GM12878 (cell line): ENCODE data around the gene MANF. TPM values are rescaled to one million over a fixed set of nuclear protein-coding genes. Genes with fewer than 3 reads are reported as not detected.

ENCODE experiments used
- CHD2 ChIP-seq: IDR thresholded peaks from 2 replicates; pipeline ENCODE4 v1.6.1; 2011; ENCODE audit warnings: low read depth, low read length, improper control_type of control experiment, borderline replicate concordance
- CREB1 ChIP-seq: IDR thresholded peaks from 2 replicates; pipeline ENCODE4 v1.6.1; 2012; ENCODE audit warnings: low read depth, mild to moderate bottlenecking, inconsistent platforms
- CREM ChIP-seq: IDR thresholded peaks from 2 replicates; pipeline ENCODE4 v1.6.1; 2014; ENCODE audit warnings: antibody characterized with exemption, low read depth
- CUX1 ChIP-seq: IDR thresholded peaks from 2 replicates; pipeline ENCODE4 v1.6.1; 2012; ENCODE audit warnings: improper control_type of control experiment, low read depth, low read length; ENCODE audit not compliant: insufficient replicate concordance
- DPF2 ChIP-seq: fragments of 450-650 bp; IDR thresholded peaks from 2 replicates; pipeline ENCODE4 v1.6.1; 2017; ENCODE audit warnings: mild to moderate bottlenecking
- FOXM1 ChIP-seq: IDR thresholded peaks from 2 replicates; pipeline ENCODE4 v1.6.1; 2012; ENCODE audit warnings: low read depth, mild to moderate bottlenecking, inconsistent platforms, low read length, moderate library complexity
- GABPA ChIP-seq: IDR thresholded peaks from 2 replicates; pipeline ENCODE4 v1.6.1; 2014; ENCODE audit warnings: antibody characterized with exemption, low read depth, mild to moderate bottlenecking, inconsistent platforms
- KAT2A ChIP-seq: conservative IDR thresholded peaks from 2 replicates; pipeline ENCODE4 v1.6.1; 2011; ENCODE audit warnings: low read depth, low read length; ENCODE audit not compliant: control insufficient read depth
- NFIC ChIP-seq: IDR thresholded peaks from 2 replicates; pipeline ENCODE4 v1.6.1; 2012; ENCODE audit warnings: low read depth, mild to moderate bottlenecking, inconsistent platforms, low read length, moderate library complexity
- PKNOX1 ChIP-seq: fragments of 450-650 bp; IDR thresholded peaks from 2 replicates; pipeline ENCODE4 v1.6.1; 2016; ENCODE audit warnings: mild to moderate bottlenecking
- POU2F2 ChIP-seq: IDR thresholded peaks from 3 replicates; pipeline ENCODE4 v1.6.1; 2011; ENCODE audit warnings: low read depth, mild to moderate bottlenecking, low read length, borderline replicate concordance
- RELA ChIP-seq: fragments of 450-650 bp; IDR thresholded peaks from 2 replicates; pipeline ENCODE4 v1.8.0; 2014; ENCODE audit warnings: borderline replicate concordance; ENCODE audit not compliant: partially characterized antibody
- SP1 ChIP-seq: IDR thresholded peaks from one replicate; pipeline ENCODE4 v1.6.1; 2011; ENCODE audit warnings: low read depth, low read length
- SREBF1 ChIP-seq: IDR thresholded peaks from 2 replicates; pipeline ENCODE4 v1.6.1; 2012; ENCODE audit warnings: mild to moderate bottlenecking, low read length
- SREBF2 ChIP-seq: IDR thresholded peaks from 2 replicates; pipeline ENCODE4 v1.6.1; 2012; ENCODE audit warnings: mild to moderate bottlenecking, low read length
- SUPT20H ChIP-seq: IDR thresholded peaks from 2 replicates; pipeline ENCODE4 v1.6.1; 2011; ENCODE audit warnings: low read depth, mild to moderate bottlenecking, low read length, moderate library complexity, borderline replicate concordance; ENCODE audit not compliant: control insufficient read depth
- TAF1 ChIP-seq: IDR thresholded peaks from 2 replicates; pipeline ENCODE4 v1.6.1; 2011; ENCODE audit warnings: mild to moderate bottlenecking, low read depth, low read length, borderline replicate concordance
- WRNIP1 ChIP-seq: IDR thresholded peaks from 2 replicates; pipeline ENCODE4 v1.6.1; 2011; ENCODE audit warnings: low read depth, low read length, improper control_type of control experiment, borderline replicate concordance
- ZBTB33 ChIP-seq: fragments of 450-650 bp; IDR thresholded peaks from 2 replicates; pipeline ENCODE4 v1.6.1; 2017; ENCODE audit warnings: mild to moderate bottlenecking
- ZSCAN29 ChIP-seq: fragments of 450-650 bp; IDR thresholded peaks from 2 replicates; pipeline ENCODE4 v1.6.1; 2017; ENCODE audit warnings: mild to moderate bottlenecking, moderate library complexity
- polyA plus RNA-seq, 11 experiments: library from polyadenylated mRNA; depleted of rRNA in 4 of 11; unstranded in 6 of 11; stranded (reverse) in 5 of 11; fragments of >200 nt; fragmentation: Nextera tagmentation in 4 of 11; fragmentation: Illumina TruSeq in 1 of 11; extraction: Ambion mirVana in 4 of 11; extraction: Trizol in 1 of 11; gene quantifications; 1 replicate in 1 of 11; 2 replicates in 10 of 11; pipeline versions ENCODE4 v1.2.1 to v1.2.3, GENCODE V29; 2011 to 2016; ENCODE audit warnings: inconsistent platforms in 2 of 11, missing spikeins in 2 of 11, low read depth in 1 of 11
- total RNA-seq, 4 experiments: library from RNA; depleted of rRNA in 3 of 4; stranded (reverse); fragments of >200 nt in 3 of 4; fragmentation: Illumina TruSeq in 1 of 4; extraction: Trizol in 1 of 4; gene quantifications; 2 replicates each; pipeline versions ENCODE4 v1.2.1 to v1.2.3, GENCODE V29; 2013 to 2021
- TF ChIP-seq, protein P1 (sequence below), 3 experiments: IDR thresholded peaks in 2 of 3; conservative IDR thresholded peaks in 1 of 3; 2 replicates each; pipeline ENCODE4 v1.5.1; 2011; ENCODE audit warnings: low read depth in 3 of 3, low read length in 3 of 3, mild to moderate bottlenecking in 3 of 3, control low read depth in 2 of 3, moderate library complexity in 2 of 3, inconsistent platforms in 1 of 3, mixed read lengths in 1 of 3; ENCODE audit not compliant: control insufficient read depth in 2 of 3, insufficient read depth in 1 of 3; ENCODE audit errors: extremely low read depth in 1 of 3

Gene MANF
- total and polyA plus RNA-seq, 10 of the 15 experiments (the other 5 are each of a cell fraction or from before 2014, with no cell fraction given) = 22.0 to 120 (median 82.9) TPM

DNA sequence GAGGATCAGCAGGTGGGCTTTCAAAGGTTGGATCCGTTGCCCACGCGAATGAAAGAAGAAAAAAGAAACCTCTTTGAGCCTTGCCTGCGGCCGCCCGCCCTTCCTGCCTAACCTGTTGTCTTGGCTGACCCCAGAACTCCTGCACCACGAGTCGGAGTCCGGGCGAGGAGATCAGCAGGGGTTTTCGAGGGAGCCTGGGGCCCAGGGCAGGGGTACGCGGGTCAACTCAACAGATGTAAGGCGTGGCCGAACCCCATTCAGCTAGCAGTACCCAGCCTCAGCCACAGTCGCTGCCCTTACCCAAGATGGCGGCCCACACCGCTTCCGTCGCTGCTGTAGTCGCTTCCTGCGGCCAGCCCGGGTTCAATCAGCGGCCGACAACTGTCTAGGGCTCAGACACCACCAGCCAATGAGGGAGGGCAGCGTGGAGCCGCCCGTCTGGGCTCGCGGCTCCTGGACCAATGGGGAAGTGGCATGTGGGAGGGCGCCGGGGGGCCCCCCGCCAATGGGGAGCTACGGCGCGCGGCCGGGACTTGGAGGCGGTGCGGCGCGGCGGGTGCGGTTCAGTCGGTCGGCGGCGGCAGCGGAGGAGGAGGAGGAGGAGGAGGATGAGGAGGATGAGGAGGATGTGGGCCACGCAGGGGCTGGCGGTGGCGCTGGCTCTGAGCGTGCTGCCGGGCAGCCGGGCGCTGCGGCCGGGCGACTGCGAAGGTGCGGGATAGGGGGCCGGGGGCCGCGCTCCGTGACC lies at the start of gene MANF (continued):
- peak; percentile 67 for TF ChIP-seq DPF2
- TF ChIP-seq FOXM1 = no peak
- TF ChIP-seq SREBF1 = no peak
- peak; percentile 96 for TF ChIP-seq CHD2
- TF ChIP-seq CUX1 = no peak
- TF ChIP-seq, protein P1, sequence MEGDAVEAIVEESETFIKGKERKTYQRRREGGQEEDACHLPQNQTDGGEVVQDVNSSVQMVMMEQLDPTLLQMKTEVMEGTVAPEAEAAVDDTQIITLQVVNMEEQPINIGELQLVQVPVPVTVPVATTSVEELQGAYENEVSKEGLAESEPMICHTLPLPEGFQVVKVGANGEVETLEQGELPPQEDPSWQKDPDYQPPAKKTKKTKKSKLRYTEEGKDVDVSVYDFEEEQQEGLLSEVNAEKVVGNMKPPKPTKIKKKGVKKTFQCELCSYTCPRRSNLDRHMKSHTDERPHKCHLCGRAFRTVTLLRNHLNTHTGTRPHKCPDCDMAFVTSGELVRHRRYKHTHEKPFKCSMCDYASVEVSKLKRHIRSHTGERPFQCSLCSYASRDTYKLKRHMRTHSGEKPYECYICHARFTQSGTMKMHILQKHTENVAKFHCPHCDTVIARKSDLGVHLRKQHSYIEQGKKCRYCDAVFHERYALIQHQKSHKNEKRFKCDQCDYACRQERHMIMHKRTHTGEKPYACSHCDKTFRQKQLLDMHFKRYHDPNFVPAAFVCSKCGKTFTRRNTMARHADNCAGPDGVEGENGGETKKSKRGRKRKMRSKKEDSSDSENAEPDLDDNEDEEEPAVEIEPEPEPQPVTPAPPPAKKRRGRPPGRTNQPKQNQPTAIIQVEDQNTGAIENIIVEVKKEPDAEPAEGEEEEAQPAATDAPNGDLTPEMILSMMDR (IDR thresholded peaks at IDR 0.05 in 2 of 3, conservative IDR thresholded peaks at IDR 0.05 in 1 of 3; ENCODE audit: control insufficient read depth in 2 of 3, extremely low read depth in 1 of 3, insufficient read depth in 1 of 3, low read depth in 3 of 3, low read length in 3 of 3) = peak in 1 of 3 experiments; percentile 6; a peak in 1 of 6 replicates
- TF ChIP-seq CREB1 = peak; percentile 97
- peak; percentile 97 for TF ChIP-seq SP1
- peak; percentile 72 for TF ChIP-seq PKNOX1
- peak; percentile 95 for TF ChIP-seq CREM
- TF ChIP-seq POU2F2 = peak; percentile 51; the same call in 1 of the 3 replicates
- TF ChIP-seq ZSCAN29 = no peak
- no peak for TF ChIP-seq NFIC
- no peak for TF ChIP-seq KAT2A
- peak; percentile 91; the same call in 1 of the 2 replicates for TF ChIP-seq TAF1
- TF ChIP-seq WRNIP1 = no peak
- TF ChIP-seq SREBF2 = no peak
- TF ChIP-seq RELA = no peak
- no peak for TF ChIP-seq SUPT20H
- TF ChIP-seq ZBTB33 = no peak
- peak; percentile 94 for TF ChIP-seq GABPA
